GM12865 (cell line): ENCODE measurements around the gene LHX8.

Source experiments
- DNase-seq: peaks from one replicate; pipeline ENCODE4 v3.0.0; 2010; ENCODE audit warnings: low read depth
- H3K4me3 ChIP-seq: 2 replicates; pipeline ENCODE4 v1.5.1; 2011; ENCODE audit warnings: mild to moderate bottlenecking, low read depth, low read length, control low read depth
- TF ChIP-seq, protein P1 (sequence below): IDR thresholded peaks from 2 replicates; pipeline ENCODE4 v1.5.1; 2011; ENCODE audit warnings: low read length, control low read depth, low read depth, inconsistent platforms; ENCODE audit not compliant: insufficient read depth; ENCODE audit errors: missing control alignments

LHX8 gene

DNA sequence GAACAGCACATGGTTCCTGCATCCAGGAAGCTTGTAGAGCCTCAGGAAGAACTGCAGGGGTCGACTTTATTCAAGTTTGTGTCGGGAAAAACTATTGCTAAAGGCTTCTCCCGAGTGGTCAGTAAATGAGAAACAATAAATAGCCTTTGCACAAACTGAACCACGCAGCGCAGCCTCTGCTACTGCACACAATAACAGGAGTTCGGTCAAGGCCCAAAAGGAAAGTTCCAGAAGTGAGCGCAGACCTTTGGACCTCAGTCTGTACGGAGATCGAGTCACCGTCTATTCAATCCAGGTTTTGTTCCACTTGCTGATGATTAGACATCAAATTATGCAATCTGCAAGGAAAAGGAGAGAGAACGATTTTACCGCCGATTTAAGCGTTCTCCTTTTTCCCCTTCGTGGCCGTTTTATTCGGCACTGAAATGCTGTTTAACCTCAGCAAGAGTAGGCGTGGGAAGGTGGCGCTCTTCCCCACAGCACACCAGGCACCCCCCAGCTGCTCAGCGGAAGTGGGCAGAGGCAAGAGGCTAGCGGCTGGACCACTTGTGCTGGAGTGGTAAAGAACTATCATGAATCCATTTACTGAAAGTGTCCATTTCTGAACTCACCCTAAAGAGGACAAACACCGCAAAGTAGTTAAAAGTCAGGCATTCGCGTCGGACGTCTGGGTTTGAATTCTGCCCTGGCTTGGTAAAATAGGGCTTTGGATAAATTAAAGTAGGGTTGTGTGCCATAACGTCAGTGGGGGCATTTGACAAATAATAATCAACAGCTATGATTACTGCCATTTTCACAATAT, 6.1 kb upstream of the LHX8 start:
- no peak overlapping the region for H3K4me3 ChIP-seq
- TF ChIP-seq, protein P1, sequence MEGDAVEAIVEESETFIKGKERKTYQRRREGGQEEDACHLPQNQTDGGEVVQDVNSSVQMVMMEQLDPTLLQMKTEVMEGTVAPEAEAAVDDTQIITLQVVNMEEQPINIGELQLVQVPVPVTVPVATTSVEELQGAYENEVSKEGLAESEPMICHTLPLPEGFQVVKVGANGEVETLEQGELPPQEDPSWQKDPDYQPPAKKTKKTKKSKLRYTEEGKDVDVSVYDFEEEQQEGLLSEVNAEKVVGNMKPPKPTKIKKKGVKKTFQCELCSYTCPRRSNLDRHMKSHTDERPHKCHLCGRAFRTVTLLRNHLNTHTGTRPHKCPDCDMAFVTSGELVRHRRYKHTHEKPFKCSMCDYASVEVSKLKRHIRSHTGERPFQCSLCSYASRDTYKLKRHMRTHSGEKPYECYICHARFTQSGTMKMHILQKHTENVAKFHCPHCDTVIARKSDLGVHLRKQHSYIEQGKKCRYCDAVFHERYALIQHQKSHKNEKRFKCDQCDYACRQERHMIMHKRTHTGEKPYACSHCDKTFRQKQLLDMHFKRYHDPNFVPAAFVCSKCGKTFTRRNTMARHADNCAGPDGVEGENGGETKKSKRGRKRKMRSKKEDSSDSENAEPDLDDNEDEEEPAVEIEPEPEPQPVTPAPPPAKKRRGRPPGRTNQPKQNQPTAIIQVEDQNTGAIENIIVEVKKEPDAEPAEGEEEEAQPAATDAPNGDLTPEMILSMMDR: no peak
- no peak for DNase-seq

DNA sequence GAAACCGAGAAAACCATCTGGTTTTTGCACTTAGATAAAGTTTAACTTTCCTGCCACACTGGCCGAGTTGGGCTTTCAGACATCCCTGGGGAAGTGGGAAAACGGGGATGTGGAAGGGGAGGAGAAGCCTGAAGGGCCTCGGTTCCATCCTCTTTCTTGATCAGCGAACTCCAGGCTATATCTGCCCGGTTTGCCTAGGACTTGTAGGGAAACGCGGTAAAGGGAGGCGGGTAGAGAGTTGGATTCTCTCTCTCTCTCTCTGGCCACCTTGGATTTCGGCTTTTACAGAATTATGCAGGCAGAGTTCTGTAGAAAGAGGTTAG, 4.6 kb upstream of the LHX8 start:
- TF ChIP-seq, protein P1: no peak
- no peak overlapping the region for H3K4me3 ChIP-seq
- no peak for DNase-seq

DNA sequence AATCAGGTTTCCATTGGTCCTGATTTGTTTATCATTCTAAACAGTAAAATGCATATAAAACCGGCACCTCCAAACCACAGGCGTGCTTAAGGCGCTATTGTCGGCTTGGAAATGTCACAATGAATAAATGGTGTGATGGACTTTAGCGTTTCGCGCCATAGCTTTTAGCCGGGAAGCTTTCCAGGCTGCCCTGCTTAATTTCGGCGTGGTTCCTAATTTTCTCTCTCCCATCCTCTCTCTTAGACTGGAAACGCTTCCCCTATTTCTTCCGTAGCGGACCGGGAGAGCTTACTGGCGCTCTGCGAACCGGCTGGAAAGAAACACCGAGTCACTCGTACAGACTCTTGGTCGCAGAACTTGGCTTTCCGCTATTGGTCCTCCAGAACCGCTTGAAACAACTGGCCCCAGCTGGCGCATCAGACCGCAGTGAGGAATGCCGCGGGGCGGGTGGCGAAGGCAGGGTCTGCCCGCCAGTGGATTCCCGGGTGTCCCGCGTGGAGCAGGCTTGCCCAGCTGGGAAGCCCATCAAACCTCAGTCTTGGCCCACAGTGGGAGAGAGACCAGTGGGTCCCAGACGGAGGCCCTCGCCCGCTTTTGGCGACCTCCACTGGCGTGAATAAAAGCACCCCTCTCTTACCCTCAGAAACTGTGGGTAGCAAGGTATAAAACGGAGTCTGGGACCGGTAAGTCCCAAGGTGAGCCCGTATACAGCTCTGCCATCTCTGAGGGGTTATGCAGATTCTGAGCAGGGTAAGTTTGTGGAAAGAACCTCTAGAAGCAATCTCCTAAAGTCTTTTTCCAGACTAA, 4.0 kb upstream of the LHX8 start:
- no peak for DNase-seq
- TF ChIP-seq, protein P1: no peak
- no peak overlapping the region for H3K4me3 ChIP-seq

DNA sequence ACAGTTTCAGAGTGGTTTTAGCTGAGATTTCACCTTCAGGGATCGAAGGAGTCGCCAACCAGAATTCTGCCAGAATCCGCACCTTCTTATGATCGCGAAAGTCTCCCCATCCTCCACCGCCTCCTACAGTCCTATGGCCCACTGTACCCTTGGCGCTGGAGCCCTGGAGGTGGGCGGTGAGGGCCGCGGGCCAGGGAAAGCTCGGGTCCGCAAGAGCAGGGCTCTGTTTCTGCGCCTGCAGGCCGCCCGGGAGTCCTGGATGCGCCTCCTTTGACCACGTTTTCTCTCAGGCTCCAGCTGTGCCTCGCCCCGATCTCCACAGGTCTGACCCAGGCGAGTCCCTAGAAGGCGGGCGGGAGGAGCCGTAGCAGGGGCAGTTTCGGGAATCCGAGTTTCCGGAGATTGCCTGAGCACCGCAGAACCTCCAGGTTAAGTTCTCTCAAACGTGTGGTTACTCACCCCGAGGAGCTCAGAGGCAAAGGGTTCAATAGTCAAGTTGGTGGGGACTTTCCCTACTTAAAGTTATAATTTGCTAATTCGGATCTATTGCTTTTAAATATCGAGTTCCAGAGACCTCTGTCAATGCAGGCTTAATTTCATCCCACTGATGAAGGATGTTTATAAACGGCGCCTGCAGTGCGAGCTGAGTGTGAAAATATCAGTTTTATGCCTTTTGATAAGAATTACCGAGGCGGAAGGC, 3.2 kb upstream of the LHX8 start:
- TF ChIP-seq, protein P1: no peak
- H3K4me3 ChIP-seq: no peak overlapping the region
- DNase-seq: no peak

DNA sequence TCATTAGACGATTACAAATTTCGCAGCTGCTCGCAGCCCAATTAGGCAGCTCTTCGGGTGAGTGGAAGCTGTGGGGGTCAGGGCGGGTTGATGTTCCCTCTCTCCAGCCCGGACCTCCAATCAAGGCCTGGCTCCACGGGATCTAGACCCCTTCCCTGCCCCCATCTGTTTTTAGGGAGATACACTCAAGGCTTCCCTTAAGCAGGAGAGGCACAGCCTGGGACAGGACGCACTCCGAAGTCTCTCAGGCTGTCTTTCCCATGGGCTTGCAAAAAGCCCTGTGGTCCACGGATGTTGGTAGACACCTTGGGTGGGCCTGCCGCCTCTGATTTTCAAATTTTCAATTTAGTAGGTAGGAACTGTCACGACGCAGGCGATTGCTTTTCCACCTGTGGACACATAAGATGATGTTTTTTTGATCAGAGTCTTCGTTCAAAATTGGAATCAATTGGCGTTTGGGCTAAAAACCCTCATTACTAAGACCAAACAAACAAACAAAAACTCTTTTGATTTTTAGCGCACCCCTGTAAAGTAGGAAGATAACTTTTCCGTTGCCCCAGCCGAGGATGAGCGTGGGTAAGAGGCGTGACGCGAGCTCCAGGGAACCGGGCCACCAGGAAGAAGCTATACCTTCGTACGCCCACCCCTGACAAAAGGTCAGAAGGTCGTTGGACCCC, 2.5 kb upstream of the LHX8 start:
- TF ChIP-seq, protein P1: no peak
- no peak for DNase-seq
- H3K4me3 ChIP-seq: no peak overlapping the region

DNA sequence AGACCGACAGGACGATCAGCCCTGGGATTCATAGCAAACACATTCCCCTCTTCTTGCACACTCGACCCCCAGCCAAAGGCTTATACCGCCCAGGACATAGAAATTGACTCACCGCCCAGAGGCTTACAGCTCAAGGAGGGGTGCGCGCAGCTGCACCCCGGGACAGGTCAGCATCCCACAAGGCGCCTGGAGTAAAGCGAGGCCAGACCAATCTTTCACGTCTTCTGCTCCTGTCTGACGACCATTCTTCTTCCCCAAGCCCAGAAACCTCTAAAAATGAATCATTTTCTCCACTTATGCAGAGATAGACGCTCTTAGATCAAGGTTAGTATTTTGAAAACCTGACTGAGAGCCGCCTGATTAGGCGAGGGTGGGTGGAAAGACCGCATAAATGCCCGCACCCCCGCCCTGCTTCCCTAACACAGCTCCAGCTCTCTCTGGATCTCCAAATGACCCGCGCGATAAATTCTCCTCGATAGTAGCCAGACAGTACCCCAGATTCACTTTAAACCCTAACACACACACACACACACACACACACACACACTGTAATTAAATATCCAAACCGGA, 1.9 kb upstream of the LHX8 start:
- no peak overlapping the region for H3K4me3 ChIP-seq
- TF ChIP-seq, protein P1: no peak
- no peak for DNase-seq
